CD4-positive, alpha-beta T cell treated with Interleukin-12 subunit alpha and Interleukin-12 subunit beta, for 1 hour (primary cell): ENCODE measurements around the gene ELF4.

Experiments
- DNase-seq: peaks from one replicate; pipeline ENCODE4 v3.0.0-alpha.2; 2020

ELF4 gene

DNA sequence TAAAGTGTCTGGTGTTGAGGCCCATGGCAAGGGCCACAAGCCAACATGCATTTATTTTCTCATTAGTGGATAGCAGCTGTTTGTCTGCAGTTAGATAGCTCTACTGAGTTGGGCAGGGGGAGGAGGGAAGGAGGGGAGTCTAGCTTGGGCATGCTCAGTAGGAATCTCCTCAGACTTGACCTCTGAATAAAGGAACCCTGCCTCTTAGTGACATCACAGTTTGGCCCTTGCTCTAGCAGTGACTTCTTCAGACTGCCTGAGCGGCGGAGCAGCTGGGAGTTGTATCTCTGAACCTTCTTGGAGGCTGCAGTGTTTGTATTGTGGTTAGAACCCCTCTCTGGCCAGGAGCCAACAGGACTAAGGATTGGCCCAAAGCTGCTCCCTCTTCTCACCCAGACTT, 70.5 kb downstream of the ELF4 start:
- no peak for DNase-seq

DNA sequence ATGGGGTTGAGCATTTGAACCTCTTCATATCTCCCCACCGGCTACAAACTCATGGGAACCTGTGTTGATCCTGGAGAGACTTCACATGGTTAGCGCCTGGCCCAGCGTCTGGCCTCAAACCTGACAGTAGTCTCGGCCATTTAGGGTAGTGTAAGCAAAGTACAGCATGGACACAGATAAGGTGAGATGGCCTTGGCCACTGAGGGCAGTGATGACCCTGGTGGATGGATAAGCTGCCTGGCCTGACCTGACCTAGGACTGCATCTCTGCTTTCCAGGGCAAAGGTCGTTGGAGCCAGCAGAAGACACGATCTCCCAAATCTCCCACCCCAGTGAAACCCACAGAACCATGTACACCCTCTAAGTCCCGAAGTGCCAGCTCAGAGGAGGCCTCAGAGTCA, 76.1 kb downstream of the ELF4 start:
- DNase-seq = no peak

DNA sequence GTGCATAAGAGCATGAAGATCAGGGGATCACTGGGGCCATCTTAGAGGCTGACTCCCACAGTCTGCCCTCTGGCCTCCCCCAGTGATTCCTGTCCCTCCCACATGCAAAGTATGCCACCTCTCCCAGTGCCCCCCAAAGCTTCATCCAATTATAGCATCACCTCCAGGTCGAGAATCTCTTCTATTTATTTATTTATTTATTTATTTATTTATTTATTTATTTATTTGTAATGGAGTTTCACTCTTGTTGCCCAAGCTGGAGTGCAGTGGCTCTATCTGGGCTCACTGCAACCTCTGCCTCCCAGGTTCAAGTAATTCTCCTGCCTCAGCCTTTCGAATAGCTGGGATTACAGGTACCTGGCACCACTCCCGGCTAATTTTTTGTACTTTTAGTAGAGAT, 77.7 kb downstream of the ELF4 start:
- no peak for DNase-seq

DNA sequence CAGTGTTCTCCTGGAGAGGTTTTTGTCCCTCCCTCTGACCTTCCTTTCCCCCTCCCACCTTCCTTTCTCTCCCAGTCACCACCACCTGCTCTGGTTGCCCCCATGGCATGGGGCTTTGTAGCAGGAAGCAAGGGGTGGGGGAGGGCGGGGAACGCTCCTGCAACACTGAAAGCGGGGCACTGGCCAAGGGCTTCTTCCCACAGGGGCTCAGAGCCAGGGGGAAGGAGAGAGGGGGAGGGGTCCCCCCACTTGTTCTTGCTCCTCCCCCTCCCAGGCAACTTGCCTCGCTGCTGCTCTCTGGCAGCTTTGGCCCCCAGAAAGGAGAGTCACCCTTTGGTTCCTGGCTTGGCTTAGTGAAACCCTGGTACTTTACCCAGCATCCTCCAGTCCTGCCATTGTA, 79.5 kb downstream of the ELF4 start:
- DNase-seq = no peak

DNA sequence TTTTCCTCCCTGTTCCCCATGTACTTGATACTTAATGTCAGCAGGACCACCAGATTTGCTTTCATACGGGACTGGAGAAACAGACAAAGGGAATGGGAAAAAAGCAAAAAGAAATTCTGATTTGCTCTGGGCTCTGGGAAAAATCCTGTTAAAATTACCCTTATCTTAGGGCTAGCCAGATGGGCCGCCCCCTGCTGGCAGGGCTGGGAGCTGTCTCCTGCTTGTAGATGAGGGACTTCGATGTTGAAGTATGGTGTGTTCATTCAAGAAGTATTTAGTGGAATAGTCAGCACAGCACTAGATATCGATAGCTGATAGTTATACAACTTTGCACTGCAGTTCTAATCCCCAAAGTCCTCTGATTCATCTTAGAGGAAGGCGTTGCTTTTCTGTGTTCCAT, 82.1 kb downstream of the ELF4 start:
- DNase-seq = peak; percentile 53

DNA sequence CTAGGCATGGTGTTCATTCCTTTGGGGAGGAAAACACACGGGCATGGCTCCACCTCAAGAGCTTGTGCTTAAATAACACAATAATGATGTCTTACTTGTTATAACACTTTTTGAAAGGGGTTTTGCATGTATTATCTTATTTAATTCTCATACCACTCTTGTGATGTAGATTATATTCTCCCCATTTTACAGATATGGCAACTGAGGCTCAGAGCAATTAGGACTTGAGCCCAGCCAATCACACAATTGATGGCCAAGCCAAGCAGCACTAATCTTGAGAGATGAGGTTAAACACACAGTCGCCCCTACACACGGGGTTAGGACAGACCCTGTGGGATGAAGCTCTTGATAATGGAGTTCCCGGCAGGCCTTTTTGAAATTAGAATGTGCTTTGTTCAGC, 82.7 kb downstream of the ELF4 start:
- DNase-seq = no peak

DNA sequence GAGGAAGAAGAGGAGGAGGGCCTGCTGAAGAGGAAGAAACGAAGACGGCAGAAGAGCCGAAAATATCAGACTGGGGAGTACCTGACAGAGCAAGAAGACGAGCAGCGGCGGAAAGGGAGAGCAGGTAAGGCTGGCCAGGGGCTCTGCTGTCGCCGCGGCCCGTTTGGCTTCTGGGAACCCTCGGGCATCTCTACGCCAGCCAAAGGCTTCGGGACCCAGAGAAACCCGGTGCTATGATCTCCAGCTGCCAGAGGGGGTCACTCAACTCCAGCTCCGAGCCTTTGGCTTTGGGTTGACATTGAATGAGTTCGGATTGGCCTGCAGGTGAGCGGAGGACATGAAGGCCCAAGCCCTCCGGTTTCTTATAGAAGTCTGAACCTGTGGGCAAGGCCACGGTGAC, 85.0 kb downstream of the ELF4 start:
- DNase-seq = no peak

DNA sequence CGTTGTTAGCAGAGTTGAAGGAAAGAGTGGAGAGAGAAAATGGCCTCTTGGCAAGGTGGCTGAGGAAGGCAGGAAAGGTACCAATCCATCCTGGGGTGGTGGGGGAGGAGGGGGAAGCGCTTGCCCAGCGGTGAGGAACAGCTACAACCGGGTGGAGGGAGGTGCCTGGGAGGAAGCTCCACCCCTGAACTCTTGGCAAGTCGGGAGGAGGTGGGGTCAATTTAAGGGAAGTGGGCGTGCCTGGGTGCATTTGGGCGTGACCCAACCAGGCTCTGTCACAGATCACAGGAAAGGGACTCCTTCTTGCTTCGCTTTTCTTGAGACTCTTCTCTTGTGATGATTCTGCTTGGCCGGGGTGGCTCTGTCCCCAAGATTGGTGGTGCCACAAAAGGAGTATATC, 86.2 kb downstream of the ELF4 start:
- peak; percentile 87 for DNase-seq

DNA sequence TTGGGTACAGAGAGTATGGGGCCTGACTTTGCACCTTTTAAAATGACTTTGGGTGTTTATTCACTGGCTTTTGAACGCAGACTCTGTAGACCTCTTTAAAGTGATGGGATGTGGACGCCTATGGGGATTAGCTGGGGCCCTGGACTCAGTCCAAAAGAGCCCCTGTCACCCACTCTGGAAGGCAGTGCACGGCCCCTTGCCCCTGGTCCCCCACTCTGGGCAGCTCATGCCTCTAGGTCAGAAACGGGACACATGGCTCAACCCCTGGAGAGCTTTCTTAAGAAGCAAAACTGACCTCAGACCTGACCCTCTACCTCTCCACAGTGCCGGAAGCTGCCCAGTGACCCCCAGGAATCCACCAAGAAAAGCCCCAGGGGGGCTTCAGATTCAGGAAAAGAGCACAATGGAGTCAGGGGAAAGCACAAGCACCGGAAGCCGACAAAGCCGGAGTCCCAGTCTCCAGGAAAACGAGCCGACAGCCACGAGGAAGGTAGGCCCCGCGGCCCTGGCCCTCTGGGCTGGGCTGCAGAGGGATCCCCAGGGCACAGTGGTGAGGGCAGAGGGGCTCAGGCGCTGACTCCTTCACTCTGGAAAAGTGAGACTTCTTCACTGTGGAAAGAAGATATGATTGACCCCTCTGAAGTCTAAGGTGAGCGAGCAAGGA, 89.5 kb downstream of the ELF4 start:
- no peak for DNase-seq

DNA sequence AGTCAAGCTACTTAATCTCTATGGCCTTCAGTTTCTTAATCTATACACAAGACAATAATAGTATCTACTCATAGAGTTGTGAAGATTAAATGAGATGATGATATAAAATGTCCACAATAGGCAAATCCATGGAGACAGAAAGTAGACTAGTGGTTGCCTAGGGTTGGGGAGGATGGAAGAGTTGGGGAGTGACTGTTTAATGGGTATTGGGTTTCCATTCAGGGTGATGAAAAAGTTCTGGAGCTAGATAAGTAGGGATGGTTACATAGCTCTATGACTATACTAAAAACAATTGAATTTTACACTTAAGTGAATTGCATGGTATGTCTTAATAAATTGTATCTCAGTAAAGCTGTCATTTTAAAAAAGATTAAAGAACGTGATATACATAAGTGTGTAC, 92.2 kb downstream of the ELF4 start:
- no peak for DNase-seq

DNA sequence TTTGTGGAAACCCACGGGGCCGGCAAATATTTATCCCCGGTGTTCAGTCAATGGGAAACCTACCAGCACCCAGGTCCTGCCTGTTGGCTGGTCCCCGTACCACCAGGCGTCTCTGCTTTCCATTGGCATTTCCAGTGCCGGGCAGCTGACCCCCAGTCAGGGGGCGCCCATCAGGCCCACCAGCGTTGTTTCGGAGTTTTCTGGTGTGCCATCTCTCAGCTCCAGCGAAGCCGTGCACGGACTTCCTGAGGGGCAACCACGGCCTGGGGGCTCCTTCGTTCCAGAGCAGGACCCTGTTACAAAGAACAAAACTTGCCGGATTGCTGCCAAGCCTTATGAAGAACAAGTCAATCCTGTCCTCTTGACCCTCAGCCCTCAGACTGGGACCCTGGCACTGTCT, 95.1 kb downstream of the ELF4 start:
- no peak for DNase-seq
